NB4 (cell line): ENCODE results near the gene TXNDC9.
"Not testable (repeated sequence)": the region's sequence is repeated elsewhere in the genome, so short reads cannot be mapped to it uniquely, and the experiment has no call there.

Experiments
- MYC ChIP-seq: IDR thresholded peaks from 2 replicates; pipeline ENCODE4 v1.6.1; 2011; ENCODE audit warnings: low read depth, low read length
- POLR2A ChIP-seq: IDR thresholded peaks from 2 replicates; pipeline ENCODE4 v1.6.1; 2011; ENCODE audit warnings: mild to moderate bottlenecking; ENCODE audit not compliant: insufficient read length; ENCODE audit errors: extremely low read depth
- TF ChIP-seq, protein P1 (sequence below): IDR thresholded peaks from one replicate; pipeline ENCODE4 v1.5.1; 2012; ENCODE audit warnings: low read depth, low read length
- TF ChIP-seq, protein P2 (sequence below): IDR thresholded peaks from 2 replicates; pipeline ENCODE4 v1.6.1; 2011; ENCODE audit warnings: low read depth, low read length

DNA sequence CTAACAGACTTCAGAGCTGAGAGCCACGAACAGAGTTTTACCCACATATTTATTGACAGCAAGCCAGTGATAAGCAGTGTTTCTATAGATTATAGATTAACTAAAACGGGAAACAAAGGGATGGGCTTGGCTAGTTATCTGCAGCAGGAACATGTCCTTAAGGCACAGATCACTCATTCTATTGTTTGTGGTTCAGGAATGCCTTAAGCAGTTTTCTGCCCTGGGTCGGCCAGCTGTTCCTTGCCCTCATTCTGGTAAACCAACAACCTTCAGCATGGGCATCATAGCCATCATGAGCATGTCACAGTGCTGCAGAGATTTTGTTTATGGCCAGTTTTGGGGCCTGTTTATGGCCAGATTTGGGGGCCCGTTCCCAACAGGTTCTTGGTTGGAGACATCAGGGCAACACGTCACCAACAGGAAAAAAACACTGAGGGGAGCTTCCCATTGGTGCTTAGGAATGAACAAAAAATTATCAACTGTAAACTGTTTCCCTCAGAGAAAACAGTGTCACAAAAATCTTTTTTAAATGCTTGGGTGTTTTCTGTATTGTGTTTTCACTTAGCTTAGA, 57.9 kb downstream of the TXNDC9 start:
- TF ChIP-seq, protein P1, sequence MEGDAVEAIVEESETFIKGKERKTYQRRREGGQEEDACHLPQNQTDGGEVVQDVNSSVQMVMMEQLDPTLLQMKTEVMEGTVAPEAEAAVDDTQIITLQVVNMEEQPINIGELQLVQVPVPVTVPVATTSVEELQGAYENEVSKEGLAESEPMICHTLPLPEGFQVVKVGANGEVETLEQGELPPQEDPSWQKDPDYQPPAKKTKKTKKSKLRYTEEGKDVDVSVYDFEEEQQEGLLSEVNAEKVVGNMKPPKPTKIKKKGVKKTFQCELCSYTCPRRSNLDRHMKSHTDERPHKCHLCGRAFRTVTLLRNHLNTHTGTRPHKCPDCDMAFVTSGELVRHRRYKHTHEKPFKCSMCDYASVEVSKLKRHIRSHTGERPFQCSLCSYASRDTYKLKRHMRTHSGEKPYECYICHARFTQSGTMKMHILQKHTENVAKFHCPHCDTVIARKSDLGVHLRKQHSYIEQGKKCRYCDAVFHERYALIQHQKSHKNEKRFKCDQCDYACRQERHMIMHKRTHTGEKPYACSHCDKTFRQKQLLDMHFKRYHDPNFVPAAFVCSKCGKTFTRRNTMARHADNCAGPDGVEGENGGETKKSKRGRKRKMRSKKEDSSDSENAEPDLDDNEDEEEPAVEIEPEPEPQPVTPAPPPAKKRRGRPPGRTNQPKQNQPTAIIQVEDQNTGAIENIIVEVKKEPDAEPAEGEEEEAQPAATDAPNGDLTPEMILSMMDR, result not testable (repeated sequence)
- TF ChIP-seq, protein P2, sequence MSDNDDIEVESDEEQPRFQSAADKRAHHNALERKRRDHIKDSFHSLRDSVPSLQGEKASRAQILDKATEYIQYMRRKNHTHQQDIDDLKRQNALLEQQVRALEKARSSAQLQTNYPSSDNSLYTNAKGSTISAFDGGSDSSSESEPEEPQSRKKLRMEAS, result not testable (repeated sequence)
- not testable (repeated sequence) for TF ChIP-seq POLR2A, MYC
